Neural cell (in vitro differentiated cells): Measurements from ENCODE around the gene EFEMP2. TPM values are rescaled to one million over a fixed set of nuclear protein-coding genes. Genes with fewer than 3 reads are reported as not detected.
A peak's percentile ranks its signal among the peaks of the same experiment; 100 is the strongest.

Experiments used
- H2AFZ ChIP-seq: fragments of 200-600, 300-800 bp; sonication (generic), shearing (Covaris generic); 2 replicates; pipeline ENCODE4 v1.6.0; 2014; ENCODE audit warnings: low read depth, mild to moderate bottlenecking, antibody characterized with exemption, low read length, moderate library complexity
- H3F3A ChIP-seq: fragments of 200-600 bp; shearing (Covaris generic); 2 replicates; pipeline ENCODE4 v1.6.1; 2016; ENCODE audit warnings: mild to moderate bottlenecking, moderate library complexity, mixed read lengths, antibody characterized with exemption, low read length; ENCODE audit not compliant: insufficient read depth, poor library complexity, severe bottlenecking
- H3K27ac ChIP-seq: fragments of 200-600, 300-800 bp; sonication (generic), shearing (Covaris generic); 2 replicates; pipeline ENCODE4 v1.5.1; 2014; ENCODE audit warnings: mild to moderate bottlenecking, low read length, moderate library complexity
- H3K27me3 ChIP-seq: fragments of 300-800, 200-600 bp; sonication (generic), shearing (Covaris generic); 2 replicates; pipeline ENCODE4 v1.6.0; 2014; ENCODE audit warnings: mild to moderate bottlenecking, low read depth, low read length, moderate library complexity; ENCODE audit not compliant: insufficient read depth
- H3K36me3 ChIP-seq: fragments of 300-800, 200-600 bp; sonication (generic), shearing (Covaris generic); 2 replicates; pipeline ENCODE4 v1.5.1; 2014; ENCODE audit warnings: mild to moderate bottlenecking, antibody characterized with exemption, low read length, moderate library complexity; ENCODE audit not compliant: insufficient read depth
- H3K4me2 ChIP-seq: fragments of 300-800, 200-600 bp; sonication (generic), shearing (Covaris generic); 2 replicates; pipeline ENCODE4 v1.6.0; 2014; ENCODE audit warnings: mild to moderate bottlenecking, low read length
- H3K4me3 ChIP-seq: fragments of 300-800, 200-600 bp; sonication (generic), shearing (Covaris generic); 2 replicates; pipeline ENCODE4 v1.5.1; 2014; ENCODE audit warnings: mild to moderate bottlenecking, low read length, moderate library complexity
- H3K79me2 ChIP-seq: fragments of 200-600 bp; shearing (Covaris generic); replicated peaks from 2 replicates; pipeline ENCODE4 v1.6.0; 2014; ENCODE audit warnings: mild to moderate bottlenecking, low read length, moderate library complexity; ENCODE audit not compliant: insufficient read depth
- H3K9ac ChIP-seq: fragments of 300-800, 200-600 bp; sonication (generic), shearing (Covaris generic); 2 replicates; pipeline ENCODE4 v1.6.1; 2016; ENCODE audit warnings: mild to moderate bottlenecking, low read length, mixed read lengths
- H3K9me2 ChIP-seq: fragments of 200-600 bp; shearing (Covaris generic); 2 replicates; pipeline ENCODE4 v1.6.1; 2016; ENCODE audit warnings: mild to moderate bottlenecking, low read length, mixed read lengths; ENCODE audit not compliant: insufficient read depth
- H3K9me3 ChIP-seq: fragments of 200-600, 300-800 bp; sonication (generic), shearing (Covaris generic); 2 replicates; pipeline ENCODE4 v1.6.1; 2016; ENCODE audit warnings: mild to moderate bottlenecking, mixed run types, low read length, moderate library complexity, mixed read lengths
- H4K20me1 ChIP-seq: fragments of 200-600 bp; shearing (Covaris generic); 2 replicates; pipeline ENCODE4 v1.6.1; 2016; ENCODE audit warnings: mild to moderate bottlenecking, mixed run types; ENCODE audit not compliant: insufficient read depth
- EP300 ChIP-seq: fragments of 450-650 bp; conservative IDR thresholded peaks from 2 replicates; pipeline ENCODE4 v1.6.1; 2014; ENCODE audit warnings: antibody characterized with exemption, mild to moderate bottlenecking, moderate library complexity; ENCODE audit not compliant: poor library complexity, severe bottlenecking
- EZH2 ChIP-seq: fragments of 200-600, 300-800 bp; shearing (Covaris generic), sonication (generic); IDR thresholded peaks from 2 replicates; pipeline ENCODE4 v1.6.1; 2014; ENCODE audit warnings: antibody characterized with exemption, low read length, borderline replicate concordance, mild to moderate bottlenecking; ENCODE audit not compliant: insufficient read depth, poor library complexity, severe bottlenecking
- MXI1 ChIP-seq: fragments of 450-650 bp; conservative IDR thresholded peaks from 2 replicates; pipeline ENCODE4 v1.6.1; 2014; ENCODE audit warnings: antibody characterized with exemption, mild to moderate bottlenecking; ENCODE audit not compliant: poor library complexity, severe bottlenecking
- POLR2AphosphoS5 ChIP-seq: IDR thresholded peaks from 2 replicates; pipeline ENCODE4 v1.6.1; 2012
- RAD21 ChIP-seq: fragments of 450-650 bp; conservative IDR thresholded peaks from 2 replicates; pipeline ENCODE4 v1.6.1; 2014; ENCODE audit warnings: antibody characterized with exemption, mild to moderate bottlenecking, moderate library complexity
- SMC3 ChIP-seq: fragments of 450-650 bp; conservative IDR thresholded peaks from 2 replicates; pipeline ENCODE4 v1.6.1; 2014; ENCODE audit warnings: antibody characterized with exemption, mild to moderate bottlenecking, moderate library complexity; ENCODE audit not compliant: poor library complexity
- TAF1 ChIP-seq: IDR thresholded peaks from 2 replicates; pipeline ENCODE4 v1.6.1; 2012; ENCODE audit warnings: low read depth
- polyA plus RNA-seq: library from polyadenylated mRNA; depleted of rRNA; stranded (reverse); fragments of >200 nt; gene quantifications from 2 replicates; pipeline ENCODE4 v1.2.3, GENCODE V29; 2014
- TF ChIP-seq, protein P1 (sequence below): IDR thresholded peaks from 2 replicates; pipeline ENCODE4 v1.6.1; 2012; ENCODE audit warnings: borderline replicate concordance
- TF ChIP-seq, protein P2 (sequence below): fragments of 450-650 bp; IDR thresholded peaks from 2 replicates; pipeline ENCODE4 v1.5.1; 2014; ENCODE audit warnings: antibody characterized with exemption, mild to moderate bottlenecking, moderate library complexity; ENCODE audit not compliant: poor library complexity, severe bottlenecking

The EFEMP2 gene
- polyA plus RNA-seq, 1 donor from 2014 or later, result 0.67 TPM

DNA sequence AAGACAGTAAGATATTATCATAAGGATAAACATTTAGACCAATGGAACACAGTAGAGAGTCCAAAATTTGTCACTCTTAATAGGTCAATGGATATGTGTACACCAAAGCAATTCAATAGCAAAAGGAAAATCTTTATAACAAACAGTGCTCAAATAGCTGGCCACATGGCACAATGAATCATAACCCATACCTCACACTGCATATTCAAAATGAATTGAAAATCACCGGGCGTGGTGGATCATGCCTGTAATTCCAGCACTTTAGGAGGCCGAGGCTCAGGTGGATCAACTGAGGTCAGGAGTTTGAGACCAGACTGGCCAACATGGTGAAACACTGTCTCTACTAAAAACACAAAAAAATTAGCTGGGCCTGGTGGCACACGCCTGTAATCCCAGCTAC is 30.5 kb downstream of the EFEMP2 start:
- H3K4me3 ChIP-seq, result no peak overlapping the region
- no peaks in the 10 kb centered on the region for H3K9me2 ChIP-seq
- H3K27ac ChIP-seq, result no peak overlapping the region
- H3F3A ChIP-seq, result no peaks in the 10 kb centered on the region
- no peak overlapping the region for H3K9ac ChIP-seq
- no peaks in the 10 kb centered on the region for H3K36me3 ChIP-seq
- no peak overlapping the region for H3K4me2 ChIP-seq
- H2AFZ ChIP-seq, result no peak overlapping the region
- TF ChIP-seq EP300, result no peak
- no peak for TF ChIP-seq EZH2
- TF ChIP-seq, protein P1, sequence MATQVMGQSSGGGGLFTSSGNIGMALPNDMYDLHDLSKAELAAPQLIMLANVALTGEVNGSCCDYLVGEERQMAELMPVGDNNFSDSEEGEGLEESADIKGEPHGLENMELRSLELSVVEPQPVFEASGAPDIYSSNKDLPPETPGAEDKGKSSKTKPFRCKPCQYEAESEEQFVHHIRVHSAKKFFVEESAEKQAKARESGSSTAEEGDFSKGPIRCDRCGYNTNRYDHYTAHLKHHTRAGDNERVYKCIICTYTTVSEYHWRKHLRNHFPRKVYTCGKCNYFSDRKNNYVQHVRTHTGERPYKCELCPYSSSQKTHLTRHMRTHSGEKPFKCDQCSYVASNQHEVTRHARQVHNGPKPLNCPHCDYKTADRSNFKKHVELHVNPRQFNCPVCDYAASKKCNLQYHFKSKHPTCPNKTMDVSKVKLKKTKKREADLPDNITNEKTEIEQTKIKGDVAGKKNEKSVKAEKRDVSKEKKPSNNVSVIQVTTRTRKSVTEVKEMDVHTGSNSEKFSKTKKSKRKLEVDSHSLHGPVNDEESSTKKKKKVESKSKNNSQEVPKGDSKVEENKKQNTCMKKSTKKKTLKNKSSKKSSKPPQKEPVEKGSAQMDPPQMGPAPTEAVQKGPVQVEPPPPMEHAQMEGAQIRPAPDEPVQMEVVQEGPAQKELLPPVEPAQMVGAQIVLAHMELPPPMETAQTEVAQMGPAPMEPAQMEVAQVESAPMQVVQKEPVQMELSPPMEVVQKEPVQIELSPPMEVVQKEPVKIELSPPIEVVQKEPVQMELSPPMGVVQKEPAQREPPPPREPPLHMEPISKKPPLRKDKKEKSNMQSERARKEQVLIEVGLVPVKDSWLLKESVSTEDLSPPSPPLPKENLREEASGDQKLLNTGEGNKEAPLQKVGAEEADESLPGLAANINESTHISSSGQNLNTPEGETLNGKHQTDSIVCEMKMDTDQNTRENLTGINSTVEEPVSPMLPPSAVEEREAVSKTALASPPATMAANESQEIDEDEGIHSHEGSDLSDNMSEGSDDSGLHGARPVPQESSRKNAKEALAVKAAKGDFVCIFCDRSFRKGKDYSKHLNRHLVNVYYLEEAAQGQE, result no peak
- TF ChIP-seq, protein P2, sequence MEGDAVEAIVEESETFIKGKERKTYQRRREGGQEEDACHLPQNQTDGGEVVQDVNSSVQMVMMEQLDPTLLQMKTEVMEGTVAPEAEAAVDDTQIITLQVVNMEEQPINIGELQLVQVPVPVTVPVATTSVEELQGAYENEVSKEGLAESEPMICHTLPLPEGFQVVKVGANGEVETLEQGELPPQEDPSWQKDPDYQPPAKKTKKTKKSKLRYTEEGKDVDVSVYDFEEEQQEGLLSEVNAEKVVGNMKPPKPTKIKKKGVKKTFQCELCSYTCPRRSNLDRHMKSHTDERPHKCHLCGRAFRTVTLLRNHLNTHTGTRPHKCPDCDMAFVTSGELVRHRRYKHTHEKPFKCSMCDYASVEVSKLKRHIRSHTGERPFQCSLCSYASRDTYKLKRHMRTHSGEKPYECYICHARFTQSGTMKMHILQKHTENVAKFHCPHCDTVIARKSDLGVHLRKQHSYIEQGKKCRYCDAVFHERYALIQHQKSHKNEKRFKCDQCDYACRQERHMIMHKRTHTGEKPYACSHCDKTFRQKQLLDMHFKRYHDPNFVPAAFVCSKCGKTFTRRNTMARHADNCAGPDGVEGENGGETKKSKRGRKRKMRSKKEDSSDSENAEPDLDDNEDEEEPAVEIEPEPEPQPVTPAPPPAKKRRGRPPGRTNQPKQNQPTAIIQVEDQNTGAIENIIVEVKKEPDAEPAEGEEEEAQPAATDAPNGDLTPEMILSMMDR, result no peak
- TF ChIP-seq SMC3, result no peak
- no peak for TF ChIP-seq TAF1
- TF ChIP-seq RAD21, result no peak
- no peak for TF ChIP-seq POLR2AphosphoS5
- TF ChIP-seq MXI1, result no peak
- no peaks in the 10 kb centered on the region for H3K9me3 ChIP-seq
- no peaks in the 10 kb centered on the region for H4K20me1 ChIP-seq
- H3K27me3 ChIP-seq, result no peaks in the 10 kb centered on the region
- no peaks in the 10 kb centered on the region for H3K79me2 ChIP-seq

DNA sequence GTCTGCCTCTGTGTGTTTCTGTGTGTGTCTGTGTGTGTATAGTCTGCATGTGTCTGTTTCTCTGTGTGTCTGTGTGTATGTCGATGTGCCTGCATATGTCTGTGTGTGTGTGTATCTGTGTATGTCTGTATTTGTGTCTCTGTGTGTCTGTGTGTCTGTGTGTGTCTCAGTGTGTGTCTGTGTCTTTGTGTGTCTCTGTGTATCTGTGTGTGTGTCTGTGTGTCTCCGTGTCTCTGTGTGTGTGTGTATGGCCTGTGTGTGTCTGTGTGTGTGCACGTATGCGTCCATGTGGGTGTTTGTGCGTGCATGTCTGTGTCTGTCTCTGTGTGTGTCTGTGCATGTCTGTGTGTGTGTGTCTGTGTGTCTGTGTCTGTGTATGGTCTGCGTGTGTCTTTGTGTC is 38.4 kb downstream of the EFEMP2 start:
- Histone ChIP-seq H4K20me1 (no peaks in the 10 kb centered on the region), H3K4me3 (peak overlapping the region; percentile 74), H3K9me3 (no peaks in the 10 kb centered on the region), H3K27me3 (no peaks in the 10 kb centered on the region), H3F3A (no peaks in the 10 kb centered on the region), H3K9me2 (no peaks in the 10 kb centered on the region), H3K36me3 (no peaks in the 10 kb centered on the region), H3K79me2 (peaks cover 4% of the 10 kb centered on the region), H3K27ac (peak overlapping the region; percentile 25), H3K9ac (peak overlapping the region; percentile 79), H2AFZ (peak overlapping the region; percentile 71), H3K4me2 (peak overlapping the region; percentile 71)
- TF ChIP-seq, protein P1, result no peak
- TF ChIP-seq MXI1, result no peak
- TF ChIP-seq EZH2, result no peak
- no peak for TF ChIP-seq TAF1
- no peak for TF ChIP-seq EP300
